NCI-H146 (cell line): ENCODE data around the gene UBAC2.

Experiments used
- DNase-seq: peaks from one replicate; lab custom pipeline; 2025; lab: John Stamatoyannopoulos, UW

The UBAC2 gene

DNA sequence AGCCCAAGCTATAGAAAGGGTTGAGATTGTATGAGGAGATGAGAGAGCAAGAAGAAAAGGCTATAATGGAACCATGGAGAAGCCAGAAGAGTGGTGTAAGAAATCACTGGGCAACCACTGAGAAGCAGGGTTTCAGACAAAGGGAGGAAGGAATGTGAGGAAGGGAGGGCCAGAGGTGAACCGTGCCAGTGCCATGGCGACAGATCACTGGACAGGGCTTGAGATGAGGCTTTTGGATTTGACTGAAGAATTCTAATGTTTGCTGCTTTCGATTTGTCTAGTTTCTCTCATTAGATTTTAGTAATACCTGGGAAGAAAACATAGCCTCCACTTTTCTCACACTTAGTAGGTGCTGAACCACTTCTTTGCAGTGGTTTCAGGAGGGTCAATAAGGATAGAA lies 112.8 kb downstream of the UBAC2 start:
- DNase-seq: peak; percentile 41

DNA sequence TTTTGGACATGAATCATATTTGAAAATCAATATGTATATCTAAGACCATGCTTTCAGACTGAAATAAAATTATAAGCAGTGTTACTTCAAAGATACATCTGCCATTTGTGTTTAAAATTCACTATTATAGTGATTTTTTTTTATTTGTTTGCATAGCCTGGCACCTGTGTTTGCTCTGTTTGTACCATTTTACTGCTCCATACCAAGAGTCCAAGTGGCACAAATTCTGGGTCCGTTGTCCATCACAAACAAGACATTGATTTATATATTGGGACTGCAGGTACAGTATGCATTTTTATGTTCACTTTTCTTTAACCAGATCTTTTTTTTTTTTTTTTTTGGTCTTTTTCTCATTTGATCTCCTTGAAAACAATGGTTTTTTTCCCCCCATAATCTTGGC lies 113.3 kb downstream of the UBAC2 start:
- peak; percentile 14 for DNase-seq

DNA sequence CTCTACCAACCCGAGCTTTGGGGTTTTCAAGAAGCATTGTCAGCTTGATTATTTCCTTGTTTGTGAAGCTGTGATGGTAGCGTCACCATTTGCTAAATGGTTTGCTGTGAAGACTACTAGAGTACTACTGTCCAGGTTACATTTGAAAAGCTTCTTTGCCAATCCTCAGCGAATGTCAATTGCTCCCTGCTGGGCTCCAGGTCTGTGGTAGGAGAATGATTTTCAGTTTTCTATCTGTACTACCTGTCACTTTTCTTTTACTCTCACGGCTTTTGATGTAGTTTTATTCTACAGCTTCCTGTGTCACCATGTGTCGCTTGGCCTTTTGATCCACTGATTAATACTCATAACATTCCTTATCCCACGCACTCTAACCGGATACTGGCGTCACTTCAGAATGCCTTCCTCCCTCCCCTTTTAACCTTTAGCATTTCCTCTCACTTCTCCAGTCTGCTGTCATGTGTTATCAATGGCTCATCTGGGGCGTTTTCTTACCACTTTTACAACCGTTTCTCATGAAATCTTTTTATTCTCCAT lies 114.1 kb downstream of the UBAC2 start:
- no peak for DNase-seq

DNA sequence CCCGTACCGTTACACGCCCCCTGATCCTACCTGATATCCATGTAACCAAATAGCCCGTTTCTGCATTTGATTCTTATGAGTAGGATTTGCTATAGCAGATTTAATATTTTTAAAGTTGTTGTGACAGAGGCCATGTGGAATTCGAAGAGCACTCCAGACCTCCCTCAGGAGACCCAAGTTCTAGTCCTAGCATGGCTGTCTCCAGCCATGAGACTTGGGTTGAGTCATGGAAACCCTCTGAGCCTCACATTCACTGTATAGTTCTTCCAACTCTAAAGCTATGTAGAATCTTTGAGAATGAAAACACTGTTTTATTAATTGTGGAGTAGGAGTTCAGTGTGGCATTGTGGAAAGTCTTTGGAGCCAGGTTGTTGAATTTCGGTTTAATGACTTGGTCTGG lies 114.5 kb downstream of the UBAC2 start:
- DNase-seq: no peak

DNA sequence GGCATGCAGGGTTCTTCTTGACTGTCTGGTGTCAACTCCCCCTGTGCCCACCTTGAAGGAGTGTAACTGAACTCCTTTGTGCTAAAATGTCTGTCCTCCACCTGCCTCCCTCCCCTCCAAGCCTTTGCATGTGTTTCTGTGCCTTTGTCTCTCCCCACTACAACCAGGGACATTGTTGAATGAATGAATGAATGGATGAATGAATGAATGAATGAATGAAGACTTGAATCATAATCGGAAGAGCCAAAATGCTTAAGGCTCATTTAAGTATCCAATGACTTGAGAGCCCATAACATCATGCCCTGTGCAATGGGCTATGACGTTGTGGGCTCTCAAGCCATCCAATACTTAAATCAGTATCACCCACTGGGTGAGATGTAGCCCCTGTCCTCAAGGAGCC lies 115.6 kb downstream of the UBAC2 start:
- DNase-seq: no peak

DNA sequence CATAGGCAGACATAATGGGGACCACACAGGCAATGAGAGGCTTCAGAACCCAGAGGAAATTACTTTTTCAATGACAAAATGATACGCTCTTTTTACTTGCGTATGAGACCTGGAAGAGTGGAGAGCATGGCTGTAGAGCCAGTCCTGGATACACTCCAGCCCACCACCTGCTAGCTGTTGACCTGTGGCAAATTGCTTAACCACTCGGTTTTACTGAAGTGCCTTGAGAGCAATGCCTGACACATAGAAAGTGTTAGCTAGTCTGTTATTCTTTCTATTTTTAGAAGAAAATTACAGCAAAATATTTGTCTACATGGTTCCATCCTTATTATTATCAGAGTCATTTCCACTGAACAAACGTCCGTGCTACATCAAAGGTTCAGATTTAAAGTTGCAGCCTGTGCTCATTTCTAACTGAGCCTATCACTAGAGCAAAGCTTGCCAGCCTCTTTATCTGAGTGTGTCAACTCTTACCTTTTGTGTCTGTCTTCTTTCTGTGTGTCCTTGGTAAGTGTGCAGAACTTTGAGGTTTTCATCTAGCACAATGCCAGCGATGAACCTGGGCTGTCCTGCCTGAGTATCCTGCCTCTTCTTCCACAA lies 116.1 kb downstream of the UBAC2 start:
- peak; percentile 22 for DNase-seq

DNA sequence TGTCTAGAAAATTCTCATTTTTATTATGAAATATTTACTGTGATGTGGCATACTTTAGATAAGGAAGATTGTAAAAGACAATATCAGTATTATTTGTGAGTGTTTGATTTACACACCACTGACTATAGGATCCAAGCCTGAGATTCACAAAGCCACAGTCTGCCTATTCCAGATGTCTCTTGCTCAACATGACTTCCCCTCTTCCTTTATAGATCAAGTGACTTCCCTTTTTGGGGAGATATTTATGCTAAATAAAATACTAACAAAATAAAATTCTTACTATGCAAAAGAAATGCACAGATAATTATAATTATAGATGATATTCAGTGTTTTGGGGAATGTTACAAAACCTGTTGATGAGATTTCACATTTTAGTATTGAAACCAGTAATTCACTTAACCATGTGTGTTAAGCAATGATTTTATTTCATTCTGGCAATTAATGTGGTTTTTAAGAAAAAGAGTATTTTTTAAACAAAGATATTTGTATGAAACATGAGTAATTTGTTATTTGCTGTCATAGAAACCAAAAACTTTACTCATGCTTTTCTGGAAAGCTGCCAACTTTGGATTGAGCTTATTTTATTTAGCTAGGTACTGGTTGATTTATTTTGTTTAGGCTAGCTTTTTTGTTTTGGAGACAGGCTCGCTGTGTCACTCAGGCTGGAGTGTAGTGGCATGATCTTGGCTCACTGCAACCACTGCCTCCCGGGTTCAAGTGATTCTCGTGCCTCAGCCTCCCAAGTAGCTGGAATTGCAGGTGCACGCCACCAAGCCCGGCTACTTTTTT lies 120.2 kb downstream of the UBAC2 start:
- no peak for DNase-seq

DNA sequence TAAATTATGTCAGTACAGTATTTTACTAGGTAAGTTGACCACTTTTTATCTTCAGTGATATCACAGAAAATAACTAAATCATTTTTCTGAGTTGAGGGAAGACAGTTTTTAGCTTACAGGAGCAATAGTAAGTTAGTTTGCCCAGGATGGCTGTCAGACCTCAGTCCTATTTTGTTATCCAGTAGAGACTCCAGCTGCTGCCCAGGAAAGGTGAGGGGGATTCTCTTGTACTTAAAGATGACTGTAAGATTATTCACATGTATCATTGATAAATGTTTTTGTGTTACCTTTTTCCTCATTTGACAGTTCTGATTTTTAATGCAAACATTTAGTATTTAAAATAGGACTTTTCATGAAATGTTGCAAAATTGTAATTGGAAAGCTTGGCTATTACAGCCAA lies 121.1 kb downstream of the UBAC2 start:
- no peak for DNase-seq

DNA sequence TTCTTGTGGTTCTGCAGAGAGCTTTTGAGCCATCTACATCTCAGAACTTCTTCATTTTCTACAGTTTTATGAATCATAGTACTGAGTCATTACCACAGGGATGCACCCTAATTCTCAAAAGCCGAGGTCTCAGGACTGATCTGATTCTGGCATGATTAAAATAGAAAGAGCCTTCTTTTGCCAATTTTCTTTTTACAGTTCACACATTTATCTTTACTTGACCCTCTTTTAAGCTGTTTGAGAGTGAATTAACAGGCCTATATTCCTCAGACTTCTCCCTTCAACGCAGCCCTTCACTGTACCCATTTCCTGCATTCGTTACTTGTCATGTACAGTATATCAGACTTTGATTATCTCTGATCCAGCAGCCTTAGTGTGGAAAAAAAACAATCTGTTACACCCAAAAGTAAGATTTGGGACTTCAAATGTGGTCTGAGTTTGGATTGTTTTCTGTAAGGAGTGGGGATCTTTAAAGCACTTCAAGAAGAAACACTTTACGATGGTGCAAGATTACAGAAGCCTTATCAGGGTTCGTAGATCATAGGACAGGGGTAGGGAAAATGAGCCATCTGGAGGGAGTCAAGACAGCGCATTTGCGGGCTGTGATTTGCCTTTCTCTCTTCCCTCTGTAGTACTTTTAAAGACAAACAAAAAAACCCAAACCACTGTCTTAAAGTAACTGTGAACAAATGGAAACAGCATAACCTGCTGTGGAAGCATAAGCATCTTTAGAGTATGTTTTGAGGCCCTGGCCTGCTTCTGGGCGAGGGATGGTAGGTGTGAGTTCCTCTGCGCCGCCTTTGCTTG lies 121.8 kb downstream of the UBAC2 start:
- no peak for DNase-seq

DNA sequence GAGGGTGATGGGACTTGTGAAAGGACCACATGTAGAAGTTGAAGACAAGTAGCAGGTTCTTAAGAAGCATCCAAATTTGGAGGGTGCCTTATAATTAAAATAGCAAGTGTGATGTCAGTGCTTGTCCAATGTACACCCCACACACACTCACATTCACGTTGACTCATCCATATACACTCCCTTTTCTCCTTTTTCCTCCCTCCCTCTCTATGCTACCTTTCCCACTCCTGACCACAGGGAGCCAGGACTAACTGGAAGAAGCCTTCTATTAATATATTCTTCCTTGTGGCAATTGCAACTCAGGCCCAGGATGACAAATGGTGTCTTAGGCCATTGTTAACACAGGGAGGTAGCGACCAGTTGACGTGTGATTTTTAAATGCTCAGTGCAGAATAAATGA lies 122.8 kb downstream of the UBAC2 start:
- no peak for DNase-seq

DNA sequence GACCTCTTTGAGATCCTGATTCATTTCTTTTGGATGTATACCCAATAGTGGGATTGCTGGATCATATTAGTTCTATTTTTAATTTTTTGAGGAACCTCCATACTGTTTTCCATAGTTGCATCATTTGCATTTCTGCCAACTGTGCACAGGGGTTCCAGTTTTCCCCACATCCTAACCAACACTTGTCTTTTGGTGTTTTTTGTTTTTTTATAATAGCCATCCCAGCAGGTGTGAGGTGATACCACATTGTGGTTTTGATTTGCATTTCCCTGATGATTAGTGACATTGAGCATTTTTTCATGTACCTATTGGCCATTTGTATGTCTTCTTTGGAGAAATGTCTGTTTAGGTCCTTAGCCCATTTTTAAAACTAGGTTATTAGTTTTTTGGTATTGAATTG lies 125.4 kb downstream of the UBAC2 start:
- DNase-seq: no peak

DNA sequence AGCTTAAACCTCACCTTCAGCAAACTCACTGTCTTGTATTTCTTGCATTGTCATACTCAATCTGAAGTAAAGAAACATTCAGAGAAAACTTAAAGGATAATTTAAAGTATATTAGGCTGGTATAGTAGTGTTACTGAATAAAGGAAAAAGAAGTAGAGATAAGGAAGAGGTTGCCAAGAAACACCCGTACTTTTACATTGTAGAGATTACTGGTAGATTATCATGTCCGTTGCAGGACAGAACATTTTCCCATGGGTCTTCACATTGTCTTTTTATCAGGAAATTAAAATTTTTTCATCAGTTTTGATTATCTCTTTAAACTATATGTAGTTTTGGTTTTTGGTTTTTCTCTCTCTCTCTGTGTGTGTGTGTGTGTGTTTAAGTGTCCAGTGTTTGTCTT lies 126.5 kb downstream of the UBAC2 start:
- DNase-seq: no peak

DNA sequence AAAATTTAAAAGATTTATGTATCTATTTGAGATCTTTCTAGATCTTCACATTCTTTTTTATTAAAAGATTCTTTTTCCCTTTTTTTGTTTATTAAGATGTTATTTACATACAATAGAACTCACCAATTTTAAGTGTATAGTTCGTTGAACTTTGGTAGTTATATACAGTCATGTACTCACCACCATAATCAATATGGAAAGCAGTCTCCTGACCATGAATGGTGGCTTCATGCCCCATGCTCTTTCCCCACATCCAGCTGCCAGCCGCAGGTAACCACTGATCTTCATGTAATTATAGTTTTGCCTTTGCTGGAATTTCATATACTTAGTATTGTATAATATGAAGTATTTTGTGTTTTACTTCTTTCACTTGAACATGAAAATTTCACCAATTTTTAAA lies 127.1 kb downstream of the UBAC2 start:
- DNase-seq: no peak

DNA sequence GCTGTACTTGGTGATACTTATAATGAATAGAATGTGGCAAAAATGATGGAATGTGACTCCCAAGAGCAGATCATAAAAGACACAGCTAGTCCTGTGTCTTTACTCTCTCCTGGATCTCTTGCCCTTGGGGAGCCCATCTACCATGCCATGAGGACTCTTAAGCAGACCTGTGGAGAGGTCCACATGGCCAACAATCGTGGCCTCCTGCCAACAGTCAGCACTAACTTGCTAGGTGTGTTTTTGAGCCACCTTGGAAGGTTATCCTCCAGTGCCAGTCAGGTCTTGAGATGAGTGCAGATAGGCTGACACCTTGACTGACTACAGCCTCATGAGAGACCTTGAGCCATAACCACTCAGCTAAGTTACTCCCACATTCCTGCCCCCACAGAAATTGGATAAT lies 128.8 kb downstream of the UBAC2 start:
- DNase-seq: no peak

DNA sequence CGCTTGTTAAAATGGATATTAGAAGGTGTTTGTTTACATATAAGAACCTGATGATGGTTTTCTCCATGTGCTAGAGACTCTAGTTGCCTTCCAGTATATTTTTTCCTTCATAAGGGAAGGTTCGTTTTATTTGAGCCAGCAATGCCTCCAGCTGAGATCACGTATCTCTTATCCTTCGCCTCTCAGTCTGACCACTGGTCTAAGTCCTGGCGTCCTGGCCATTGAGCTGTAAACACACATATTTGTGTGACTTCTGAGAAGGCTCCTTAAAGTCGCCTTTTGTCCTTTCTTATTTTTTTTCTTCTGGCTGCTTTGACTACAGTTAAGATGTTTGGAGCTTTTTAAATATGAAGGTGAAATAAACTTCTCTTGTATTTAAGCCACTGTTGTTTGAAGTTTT lies 130.3 kb downstream of the UBAC2 start:
- no peak for DNase-seq

DNA sequence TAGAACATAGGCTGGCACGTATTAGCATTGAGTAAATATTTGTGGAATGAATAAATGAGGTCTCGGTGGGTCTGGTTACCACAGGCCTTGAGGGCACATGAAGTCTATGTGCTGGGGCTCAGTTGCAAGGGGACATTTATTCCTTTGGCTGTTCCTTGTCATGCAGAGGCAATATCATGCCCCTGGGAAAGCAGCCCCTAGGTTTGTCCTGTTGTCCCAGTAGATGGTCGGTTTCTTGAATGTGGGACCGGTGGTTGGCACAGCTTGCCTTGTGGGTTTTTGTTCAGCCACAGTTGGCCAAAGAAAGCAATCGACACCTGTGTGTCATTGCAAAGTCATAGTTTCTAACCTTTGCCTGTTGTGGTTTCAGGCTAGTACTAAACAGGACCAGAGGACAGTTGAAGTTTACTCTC lies 131.2 kb downstream of the UBAC2 start:
- no peak for DNase-seq

DNA sequence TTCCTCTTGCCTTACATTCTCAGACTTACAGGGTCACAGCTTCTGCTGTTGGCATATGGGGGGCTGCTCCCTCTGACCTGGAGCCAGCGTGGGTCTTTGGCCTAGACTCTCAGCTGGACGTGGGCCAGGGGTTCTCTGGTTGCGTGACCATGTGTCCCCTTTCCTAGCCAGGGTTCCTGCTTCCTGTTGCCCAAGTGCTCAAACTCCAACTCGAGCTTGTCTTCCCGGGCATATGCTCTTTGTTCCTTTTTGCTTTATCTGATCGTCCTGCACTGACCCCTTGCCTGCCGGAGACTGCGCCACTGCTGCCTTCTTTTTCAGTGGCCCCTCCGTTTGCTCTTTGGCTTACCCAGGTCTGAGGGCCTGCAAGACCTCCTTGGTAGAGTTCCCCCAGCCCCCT lies 131.8 kb downstream of the UBAC2 start:
- DNase-seq: no peak

DNA sequence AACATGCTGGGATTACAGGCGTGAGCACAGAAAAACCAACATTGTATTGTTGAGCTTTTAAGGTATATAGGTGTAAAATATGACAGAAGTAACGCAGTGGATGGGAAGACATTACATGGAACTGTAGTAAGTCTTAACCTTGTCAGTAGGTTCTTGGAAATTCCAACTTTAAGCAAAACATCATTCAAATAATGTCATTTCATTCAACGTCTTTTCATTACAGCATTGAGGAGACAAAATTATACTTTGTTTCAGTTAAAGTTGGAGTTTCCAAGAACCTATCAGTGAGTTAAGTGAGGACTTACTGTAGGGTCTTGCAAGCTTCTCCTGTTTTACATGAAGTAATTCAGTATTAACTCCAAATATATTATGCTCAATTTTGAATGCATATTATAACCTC lies 133.6 kb downstream of the UBAC2 start:
- DNase-seq: no peak

DNA sequence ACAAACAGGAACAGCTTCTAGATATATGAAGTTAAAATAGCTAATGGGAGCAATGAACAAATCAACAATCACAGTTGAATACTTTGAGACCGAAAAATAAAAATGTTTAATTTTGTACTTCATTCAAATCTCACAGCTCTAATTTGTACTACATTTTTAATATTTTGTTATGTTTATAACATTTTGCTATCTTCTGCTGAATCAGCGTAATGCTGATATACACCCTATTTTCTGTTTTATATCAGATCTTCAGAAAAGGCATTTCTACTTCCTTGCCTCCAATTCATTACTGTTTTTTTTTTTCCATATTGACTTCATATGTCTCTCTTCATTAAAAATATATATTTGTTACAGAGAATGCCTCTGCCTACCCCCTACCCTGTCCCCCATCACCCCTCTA lies 134.4 kb downstream of the UBAC2 start:
- no peak for DNase-seq

DNA sequence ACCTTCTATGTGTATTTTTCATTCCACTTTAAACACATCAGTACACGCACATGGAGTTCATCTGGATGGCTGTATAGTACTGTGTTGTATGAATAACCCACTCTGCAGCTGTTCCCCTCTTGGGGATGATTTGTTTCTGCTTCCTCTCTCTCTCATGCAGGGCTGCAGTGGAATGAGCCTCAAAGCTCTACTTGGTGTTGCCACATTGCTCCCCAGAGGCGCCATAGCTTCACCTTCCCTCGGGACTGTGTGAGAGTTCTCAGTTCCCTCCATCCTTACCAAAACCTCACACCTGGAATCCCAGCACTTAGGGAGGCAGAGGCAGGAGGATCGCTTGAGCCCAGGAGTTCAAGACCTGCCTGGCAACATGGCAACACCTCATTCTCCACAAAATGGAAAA lies 134.9 kb downstream of the UBAC2 start:
- no peak for DNase-seq

DNA sequence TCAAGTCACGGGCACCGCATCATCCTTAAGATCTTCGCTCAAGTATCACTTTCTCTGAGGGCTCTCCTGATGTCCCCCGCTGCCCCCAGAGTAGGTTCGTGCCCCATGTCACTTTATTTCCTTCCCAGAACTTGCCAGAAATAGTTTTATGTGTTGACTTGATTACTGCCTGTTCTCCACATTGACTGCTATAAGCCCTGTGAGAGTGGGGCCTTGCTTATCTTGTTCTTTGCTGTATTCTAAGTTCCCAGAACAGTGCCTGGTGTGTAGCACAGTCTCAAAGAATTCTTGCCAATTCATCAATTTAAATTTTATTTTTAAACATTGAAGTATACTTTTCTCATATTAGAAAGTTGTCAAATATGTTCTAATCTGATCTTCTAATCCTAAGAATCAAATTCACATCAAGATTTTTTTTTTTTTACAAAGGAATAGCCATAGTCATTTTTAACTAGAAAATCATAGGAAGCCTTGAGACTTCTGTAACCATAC lies 138.6 kb downstream of the UBAC2 start:
- DNase-seq: no peak

DNA sequence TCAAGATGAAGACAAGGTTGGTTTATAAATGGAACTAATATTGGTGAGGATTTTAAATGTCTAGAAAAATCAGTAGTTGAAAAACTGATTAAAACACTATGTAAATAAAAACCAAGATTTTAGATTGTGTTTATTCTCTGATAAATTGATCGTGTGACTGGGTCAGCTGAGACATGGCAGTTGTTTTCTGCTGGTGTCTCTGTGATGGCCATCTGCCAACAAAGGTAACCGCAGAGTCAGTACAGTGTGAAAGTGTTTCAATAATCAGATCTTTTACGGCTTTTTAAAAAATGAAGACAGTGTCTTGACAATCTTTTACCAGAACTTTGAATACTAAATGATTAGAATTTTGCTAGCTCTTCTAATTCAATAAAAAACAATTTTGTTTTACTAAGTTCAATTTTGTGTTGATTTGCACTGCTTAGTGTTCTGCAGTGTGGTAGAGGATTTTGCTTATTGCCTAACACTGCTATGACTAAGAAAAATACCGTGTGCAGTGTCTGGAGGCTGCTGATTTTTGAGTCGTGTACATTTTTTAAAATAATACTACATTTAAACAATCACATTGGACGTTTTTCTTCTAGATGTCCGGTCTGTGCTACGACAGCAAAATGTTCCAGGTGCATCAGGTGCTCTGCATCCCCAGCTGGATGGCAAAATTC lies 139.2 kb downstream of the UBAC2 start:
- no peak for DNase-seq
